Activated T-helper 17 cell treated with anti-CD3 and anti-CD28 coated beads, Interleukin-2, amount 50 U/mL, for 72 hours (primary cell): Measurements from ENCODE around the gene ASMT. TPM values are rescaled to one million over a fixed set of nuclear protein-coding genes. Genes with fewer than 3 reads are reported as not detected.
"Not testable (repeated sequence)": the region's sequence is repeated elsewhere in the genome, so short reads cannot be mapped to it uniquely, and the experiment has no call there.

Source experiments
- ATAC-seq: fragments of 150-1000 bp; cut with Tn5 transposase; replicated peaks from 2 replicates; pipeline ENCODE4 v1.10.0; 2021; ENCODE audit warnings: mild to moderate bottlenecking, moderate library complexity
- H3K27ac Mint-ChIP-seq: one replicate; pipeline ENCODE4 v1.8.0; 2022; ENCODE audit warnings: mixed read lengths
- H3K27me3 Mint-ChIP-seq: one replicate; pipeline ENCODE4 v1.8.0; 2022; ENCODE audit warnings: mixed read lengths
- H3K36me3 Mint-ChIP-seq: one replicate; pipeline ENCODE4 v1.8.0; 2022; ENCODE audit warnings: low read depth, mild to moderate bottlenecking, mixed read lengths
- H3K4me1 Mint-ChIP-seq: one replicate; pipeline ENCODE4 v1.8.0; 2022; ENCODE audit warnings: mixed read lengths
- H3K4me3 Mint-ChIP-seq: one replicate; pipeline ENCODE4 v1.8.0; 2022; ENCODE audit warnings: mild to moderate bottlenecking, mixed read lengths
- H3K9me3 Mint-ChIP-seq: one replicate; pipeline ENCODE4 v1.8.0; 2022; ENCODE audit warnings: mixed read lengths
- total RNA-seq, 2 donors: library from RNA; stranded (reverse); gene quantifications; one replicate each; pipeline ENCODE4 v1.2.3, GENCODE V29; 2022

The ASMT gene
- total RNA-seq: 1 to 10 TPM; 2.0 to 8.9 TPM

- no peaks in the 10 kb centered on the region for H3K36me3 Mint-ChIP-seq
- ATAC-seq: no peak
- H3K27ac Mint-ChIP-seq: no peak within 1 kb of the TSS
- no peak within 1 kb of the TSS for H3K4me3 Mint-ChIP-seq
- H3K4me1 Mint-ChIP-seq: no peaks in the 10 kb centered on the region
- H3K9me3 Mint-ChIP-seq: no peaks in the 10 kb centered on the region
- no peaks in the 10 kb centered on the region for H3K27me3 Mint-ChIP-seq
These were observed at the start of gene ASMT for GRCh38 chrX:1614927-1615326. Gene ASMT, plus strand, starts transcription at chrX:1615059. Its CDS starts 141 bp downstream, at chrX:1615200.

DNA sequence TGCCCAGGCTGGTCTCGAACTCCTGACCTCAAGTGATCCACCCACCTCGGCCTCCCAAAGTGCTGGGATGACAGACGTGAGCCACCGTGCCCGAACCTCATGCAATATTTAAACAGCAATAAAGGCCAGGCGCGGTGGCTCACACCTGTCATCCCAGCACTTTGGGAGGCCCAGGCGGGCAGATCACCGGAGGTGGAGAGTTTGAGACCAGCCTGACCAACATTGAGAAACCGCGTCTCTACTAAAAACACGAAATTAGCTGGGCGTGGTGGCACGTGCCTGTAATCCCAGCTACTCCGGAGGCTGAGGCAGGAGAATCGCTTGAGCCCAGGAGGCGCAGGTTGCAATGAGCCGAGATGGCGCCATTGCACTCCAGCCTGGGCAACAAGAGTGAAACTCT, 40.7 kb upstream of the ASMT start:
- not testable (repeated sequence) for H3K9me3 Mint-ChIP-seq, H3K36me3 Mint-ChIP-seq, ATAC-seq, H3K4me3 Mint-ChIP-seq, H3K27ac Mint-ChIP-seq, H3K27me3 Mint-ChIP-seq
- H3K4me1 Mint-ChIP-seq: peaks cover 15% of the 10 kb centered on the region

GRCh38 chrX:1576201-1576992, 38.5 kb upstream of the ASMT start:
- no peak overlapping the region for H3K4me3 Mint-ChIP-seq
- H3K4me1 Mint-ChIP-seq: peaks cover 3% of the 10 kb centered on the region
- no peaks in the 10 kb centered on the region for H3K9me3 Mint-ChIP-seq
- H3K27ac Mint-ChIP-seq: no peak overlapping the region
- no peaks in the 10 kb centered on the region for H3K27me3 Mint-ChIP-seq
- peak; percentile 72 for ATAC-seq
- no peaks in the 10 kb centered on the region for H3K36me3 Mint-ChIP-seq

GRCh38 chrX:1577845-1578244, 37.0 kb upstream of the ASMT start:
- ATAC-seq: no peak
- H3K27ac Mint-ChIP-seq: no peak overlapping the region
- H3K27me3 Mint-ChIP-seq: no peaks in the 10 kb centered on the region
- H3K9me3 Mint-ChIP-seq: no peaks in the 10 kb centered on the region
- peaks cover 3% of the 10 kb centered on the region for H3K36me3 Mint-ChIP-seq
- H3K4me3 Mint-ChIP-seq: no peak overlapping the region
- peaks cover 6% of the 10 kb centered on the region for H3K4me1 Mint-ChIP-seq

DNA sequence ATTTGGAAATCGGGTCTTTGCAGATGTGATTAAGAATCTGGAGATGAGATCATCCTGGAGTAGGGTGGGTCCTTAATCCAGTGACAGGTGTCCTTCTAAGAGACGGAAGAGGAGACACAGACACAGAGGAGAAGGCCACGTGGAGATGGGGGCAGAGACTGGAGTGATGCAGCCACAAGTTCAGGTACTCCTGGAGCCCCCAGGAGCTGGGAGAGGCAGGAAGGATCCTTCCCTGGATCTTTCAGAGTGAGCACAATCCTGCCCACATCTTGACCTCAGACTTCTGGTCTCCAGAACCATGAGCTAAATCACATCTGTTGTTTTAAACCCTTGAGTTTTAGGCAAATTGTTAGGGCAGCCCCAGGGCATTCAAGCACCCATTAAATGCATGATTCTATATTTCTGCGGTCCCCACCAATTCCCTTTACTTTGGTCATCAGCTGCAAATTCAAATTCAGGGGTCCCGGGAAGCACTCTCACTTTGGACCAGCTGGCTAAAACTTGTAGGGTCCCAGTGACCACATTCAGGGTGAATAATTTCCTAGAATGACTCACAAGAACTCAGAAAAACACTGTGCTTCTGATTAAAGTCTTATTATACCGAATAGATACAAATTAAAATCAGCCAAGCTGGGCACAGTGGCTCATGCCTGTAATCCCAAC, 36.2 kb upstream of the ASMT start:
- ATAC-seq: no peak
- no peak overlapping the region for H3K27ac Mint-ChIP-seq
- H3K36me3 Mint-ChIP-seq: peaks cover 11% of the 10 kb centered on the region
- H3K27me3 Mint-ChIP-seq: no peaks in the 10 kb centered on the region
- no peak overlapping the region for H3K4me3 Mint-ChIP-seq
- H3K4me1 Mint-ChIP-seq: peaks cover 12% of the 10 kb centered on the region
- no peaks in the 10 kb centered on the region for H3K9me3 Mint-ChIP-seq

- Mint-ChIP-seq H3K4me3 (peak overlapping the region; percentile 70), H3K36me3 (peaks cover 11% of the 10 kb centered on the region), H3K27me3 (no peaks in the 10 kb centered on the region), H3K4me1 (peaks cover 13% of the 10 kb centered on the region), H3K27ac (peak overlapping the region; percentile 67), H3K9me3 (no peaks in the 10 kb centered on the region)
- ATAC-seq: peak; percentile 40
These were observed 33.7 kb upstream of the ASMT start for GRCh38 chrX:1581132-1581531.

- peaks cover 13% of the 10 kb centered on the region for H3K4me1 Mint-ChIP-seq
- peak; percentile 97 for ATAC-seq
- H3K9me3 Mint-ChIP-seq: no peaks in the 10 kb centered on the region
- peak overlapping the region; percentile 88 for H3K27ac Mint-ChIP-seq
- H3K27me3 Mint-ChIP-seq: no peaks in the 10 kb centered on the region
- peak overlapping the region; percentile 70 for H3K4me3 Mint-ChIP-seq
- peaks cover 11% of the 10 kb centered on the region for H3K36me3 Mint-ChIP-seq
These were observed 32.0 kb upstream of the ASMT start for GRCh38 chrX:1582686-1583437.

DNA sequence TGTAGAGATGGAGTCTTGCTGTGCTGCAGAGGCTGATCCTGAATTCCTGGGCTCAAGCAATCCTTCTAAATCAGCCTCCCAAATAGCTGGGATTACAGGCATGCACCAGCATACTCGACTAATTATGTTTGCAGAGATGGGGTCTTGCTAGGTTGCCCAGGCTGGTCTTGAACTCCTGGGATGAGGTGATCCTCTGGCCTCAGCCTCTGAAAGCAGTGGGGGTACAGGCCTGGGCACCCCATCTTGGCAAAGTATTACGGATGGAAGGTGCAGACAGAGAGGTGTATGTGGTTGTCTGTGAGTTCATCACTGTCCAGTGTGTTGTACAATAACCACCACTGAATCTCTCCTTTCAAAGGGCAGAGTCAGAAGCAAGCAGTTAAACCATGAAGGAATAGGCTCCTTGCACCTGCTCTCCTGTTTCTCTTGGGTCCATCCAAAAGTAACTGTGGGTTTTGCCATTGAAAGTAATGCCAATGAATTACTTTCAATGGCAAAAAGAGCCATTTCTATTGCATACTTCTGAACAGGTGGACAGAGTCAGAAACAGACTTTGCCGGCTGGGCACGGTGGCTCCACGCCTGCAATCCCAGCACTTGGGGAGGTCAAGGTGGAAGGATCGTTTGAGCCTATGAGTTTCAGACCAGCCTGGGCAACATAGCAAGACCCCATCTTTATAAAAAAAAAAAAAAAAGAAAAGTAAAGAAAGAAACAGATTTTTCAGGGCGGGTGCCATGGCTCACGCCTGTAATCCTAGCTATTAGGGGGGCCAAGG, 30.4 kb upstream of the ASMT start:
- peak overlapping the region; percentile 70 for H3K4me3 Mint-ChIP-seq
- H3K36me3 Mint-ChIP-seq: peaks cover 11% of the 10 kb centered on the region
- peaks cover 10% of the 10 kb centered on the region for H3K4me1 Mint-ChIP-seq
- H3K27ac Mint-ChIP-seq: peak overlapping the region; percentile 88
- H3K9me3 Mint-ChIP-seq: no peaks in the 10 kb centered on the region
- no peak for ATAC-seq
- H3K27me3 Mint-ChIP-seq: no peaks in the 10 kb centered on the region

- Mint-ChIP-seq H3K9me3 (no peaks in the 10 kb centered on the region), H3K27ac (peak overlapping the region; percentile 63), H3K27me3 (no peaks in the 10 kb centered on the region), H3K4me3 (peak overlapping the region; percentile 10), H3K4me1 (peaks cover 10% of the 10 kb centered on the region), H3K36me3 (peaks cover 15% of the 10 kb centered on the region)
- no peak for ATAC-seq
These were observed 27.7 kb upstream of the ASMT start for GRCh38 chrX:1587161-1587560.

DNA sequence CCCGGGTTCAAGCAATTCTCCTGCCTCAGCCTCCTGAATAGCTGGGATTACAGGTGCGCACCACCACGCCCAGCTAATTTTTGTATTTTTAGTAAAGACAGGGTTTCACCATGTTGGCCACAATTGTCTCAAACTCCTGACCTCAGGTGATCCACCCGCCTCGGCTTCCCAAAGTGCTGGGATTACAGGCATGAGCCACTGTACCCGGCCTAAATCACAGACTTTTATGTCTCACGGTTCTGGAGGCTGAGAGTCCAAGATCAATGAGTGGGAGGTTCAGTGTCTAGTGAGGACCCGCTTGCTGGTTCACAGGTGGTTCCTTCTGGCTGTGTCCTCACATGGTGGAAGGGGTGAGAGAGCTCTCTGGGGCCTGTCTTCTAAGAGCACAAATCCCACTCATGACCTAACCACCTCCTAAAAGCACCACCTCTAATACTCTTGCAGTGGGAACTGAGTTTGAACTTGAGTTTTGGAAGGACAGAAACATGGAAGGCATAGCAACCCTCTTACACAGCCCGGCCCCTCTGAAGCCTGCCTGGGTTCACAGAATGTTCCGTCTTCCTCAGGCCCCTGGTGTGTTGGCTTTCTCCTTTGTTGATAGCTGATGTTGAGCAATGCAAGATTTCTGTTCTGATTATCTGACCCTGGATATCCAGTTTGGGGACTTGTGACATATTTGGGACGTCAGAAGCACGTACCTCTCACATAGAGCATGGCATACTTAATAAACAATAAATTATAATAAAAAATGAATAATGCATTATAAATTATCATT, 25.3 kb upstream of the ASMT start:
- H3K4me3 Mint-ChIP-seq: no peak overlapping the region
- no peaks in the 10 kb centered on the region for H3K27me3 Mint-ChIP-seq
- no peak for ATAC-seq
- H3K27ac Mint-ChIP-seq: peak overlapping the region; percentile 72
- H3K9me3 Mint-ChIP-seq: no peaks in the 10 kb centered on the region
- peaks cover 28% of the 10 kb centered on the region for H3K36me3 Mint-ChIP-seq
- H3K4me1 Mint-ChIP-seq: no peaks in the 10 kb centered on the region

GRCh38 chrX:1591102-1591862, 23.6 kb upstream of the ASMT start, which contains the start of gene AKAP17A:
Gene AKAP17A, plus strand, starts transcription at chrX:1591604. Its CDS starts 1,859 bp downstream, at chrX:1593463.
- Mint-ChIP-seq H3K27me3 (no peaks in the 10 kb centered on the region), H3K4me3 (peak within 1 kb of the TSS; percentile 85), H3K36me3 (peaks cover 45% of the 10 kb centered on the region), H3K4me1 (peaks cover 5% of the 10 kb centered on the region), H3K9me3 (no peaks in the 10 kb centered on the region), H3K27ac (peak within 1 kb of the TSS; percentile 94)
- ATAC-seq: peak; percentile 92

DNA sequence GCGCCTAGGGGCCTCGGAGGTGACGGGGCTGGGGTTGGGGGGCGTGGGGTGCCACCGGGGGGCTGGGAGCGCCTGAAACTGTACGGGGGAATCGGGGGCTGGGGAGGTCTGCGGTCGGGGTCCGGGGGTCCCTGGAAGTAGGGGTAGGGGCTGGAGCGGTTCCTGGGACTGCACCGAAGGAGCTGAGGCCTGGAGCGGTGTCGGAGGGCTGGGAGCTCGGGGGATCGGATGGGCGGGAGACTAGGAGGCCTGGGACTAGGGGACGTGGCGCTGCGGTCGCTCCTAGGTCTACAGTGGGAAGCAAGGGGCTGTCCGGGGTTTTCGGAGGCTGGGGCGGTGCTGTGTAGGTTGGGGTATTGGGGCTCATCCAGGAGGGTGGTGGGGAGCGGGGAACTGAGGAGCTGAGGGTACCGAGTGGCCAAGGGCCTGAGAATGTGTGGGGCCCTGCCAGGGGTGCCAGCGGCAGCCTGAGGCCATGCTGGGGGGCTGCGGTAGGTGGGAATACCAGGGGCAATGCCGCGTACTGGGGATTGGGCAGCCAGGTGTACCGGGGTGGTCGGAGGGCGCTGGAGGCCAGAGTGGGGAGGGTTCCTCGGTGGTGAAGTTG, 22.9 kb upstream of the ASMT start:
- Mint-ChIP-seq H3K4me1 (peaks cover 5% of the 10 kb centered on the region), H3K27me3 (no peaks in the 10 kb centered on the region), H3K36me3 (peaks cover 48% of the 10 kb centered on the region), H3K4me3 (peak overlapping the region; percentile 85), H3K9me3 (no peaks in the 10 kb centered on the region), H3K27ac (peak overlapping the region; percentile 94)
- ATAC-seq: peak; percentile 33
